ENCODE measurements around the gene DSCAML1.

The DSCAML1 gene

DNA sequence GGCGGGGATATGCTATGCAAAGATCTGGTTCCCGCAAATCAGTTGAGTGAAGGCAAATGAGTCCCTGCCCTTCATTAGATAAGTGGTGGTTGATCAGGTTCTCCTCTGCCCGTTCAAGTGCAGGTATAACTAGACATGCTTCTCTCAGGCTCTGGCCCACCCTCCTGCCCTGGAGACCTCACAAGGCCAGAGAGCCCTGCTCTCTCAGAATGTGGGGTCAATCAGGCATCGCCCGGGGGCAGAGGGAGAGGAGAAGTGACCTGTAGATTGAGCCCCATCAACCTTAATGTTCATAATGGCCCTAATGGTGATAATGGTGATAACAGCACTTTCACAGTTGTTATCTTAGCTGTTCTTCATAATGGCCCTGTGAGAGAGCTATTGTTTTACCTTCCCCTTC is 224.3 kb downstream of the DSCAML1 start:
- no peak overlapping the region for H3K4me3 ChIP-seq (replicated peaks; ENCODE audit: low read depth, low read length)
- TF ChIP-seq, protein P1, sequence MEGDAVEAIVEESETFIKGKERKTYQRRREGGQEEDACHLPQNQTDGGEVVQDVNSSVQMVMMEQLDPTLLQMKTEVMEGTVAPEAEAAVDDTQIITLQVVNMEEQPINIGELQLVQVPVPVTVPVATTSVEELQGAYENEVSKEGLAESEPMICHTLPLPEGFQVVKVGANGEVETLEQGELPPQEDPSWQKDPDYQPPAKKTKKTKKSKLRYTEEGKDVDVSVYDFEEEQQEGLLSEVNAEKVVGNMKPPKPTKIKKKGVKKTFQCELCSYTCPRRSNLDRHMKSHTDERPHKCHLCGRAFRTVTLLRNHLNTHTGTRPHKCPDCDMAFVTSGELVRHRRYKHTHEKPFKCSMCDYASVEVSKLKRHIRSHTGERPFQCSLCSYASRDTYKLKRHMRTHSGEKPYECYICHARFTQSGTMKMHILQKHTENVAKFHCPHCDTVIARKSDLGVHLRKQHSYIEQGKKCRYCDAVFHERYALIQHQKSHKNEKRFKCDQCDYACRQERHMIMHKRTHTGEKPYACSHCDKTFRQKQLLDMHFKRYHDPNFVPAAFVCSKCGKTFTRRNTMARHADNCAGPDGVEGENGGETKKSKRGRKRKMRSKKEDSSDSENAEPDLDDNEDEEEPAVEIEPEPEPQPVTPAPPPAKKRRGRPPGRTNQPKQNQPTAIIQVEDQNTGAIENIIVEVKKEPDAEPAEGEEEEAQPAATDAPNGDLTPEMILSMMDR (IDR thresholded peaks at IDR 0.05; ENCODE audit: low read depth, low read length, missing control alignments): no peak
- DNase-seq (ENCODE audit: extremely low read depth, low read depth): no peak

DNA sequence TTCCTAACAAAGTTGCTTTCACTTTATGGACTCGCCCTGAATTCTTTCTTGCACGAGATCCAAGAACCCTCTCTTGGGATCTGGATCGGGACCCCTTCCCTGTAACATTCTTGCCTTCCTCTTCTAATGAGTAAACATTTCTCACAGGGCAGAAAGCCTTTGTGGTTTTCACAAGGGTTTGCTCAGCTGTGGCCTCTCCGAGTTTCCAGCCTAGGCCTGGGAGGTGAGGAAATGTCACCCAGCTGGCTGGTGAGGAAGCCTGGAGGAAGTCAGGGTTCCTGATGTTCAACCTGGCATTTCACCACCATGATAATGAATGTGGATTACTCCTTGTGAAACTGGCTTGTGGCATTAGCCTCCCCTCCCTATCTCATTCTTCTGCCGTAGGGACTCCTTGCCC is 224.9 kb downstream of the DSCAML1 start:
- H3K4me3 ChIP-seq (replicated peaks; ENCODE audit: low read depth, low read length): no peak overlapping the region
- TF ChIP-seq, protein P1 (IDR thresholded peaks at IDR 0.05; ENCODE audit: low read depth, low read length, missing control alignments): no peak
- DNase-seq (ENCODE audit: extremely low read depth, low read depth): no peak

DNA sequence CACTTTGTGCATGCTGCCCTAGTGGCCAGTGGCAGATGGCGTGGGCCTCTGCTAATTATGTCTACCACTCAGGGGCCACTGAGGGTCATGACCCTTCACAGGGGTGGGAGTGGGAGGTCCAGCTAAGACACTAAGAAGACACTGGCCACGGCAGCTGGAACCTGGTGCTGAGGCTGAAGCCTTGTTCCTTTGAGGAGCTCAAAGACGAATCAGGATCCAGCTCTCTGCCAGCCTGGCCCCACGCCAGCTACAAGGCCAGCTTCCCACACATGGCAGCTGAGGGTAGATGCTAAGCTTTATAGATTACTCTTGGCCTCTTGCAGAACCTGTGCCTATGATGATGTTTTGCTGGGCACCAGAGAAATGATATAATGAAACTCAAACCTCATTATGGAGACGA is 226.3 kb downstream of the DSCAML1 start:
- TF ChIP-seq, protein P1 (IDR thresholded peaks at IDR 0.05; ENCODE audit: low read depth, low read length, missing control alignments): no peak
- H3K4me3 ChIP-seq (replicated peaks; ENCODE audit: low read depth, low read length): no peak overlapping the region
- no peak for DNase-seq (ENCODE audit: extremely low read depth, low read depth)

DNA sequence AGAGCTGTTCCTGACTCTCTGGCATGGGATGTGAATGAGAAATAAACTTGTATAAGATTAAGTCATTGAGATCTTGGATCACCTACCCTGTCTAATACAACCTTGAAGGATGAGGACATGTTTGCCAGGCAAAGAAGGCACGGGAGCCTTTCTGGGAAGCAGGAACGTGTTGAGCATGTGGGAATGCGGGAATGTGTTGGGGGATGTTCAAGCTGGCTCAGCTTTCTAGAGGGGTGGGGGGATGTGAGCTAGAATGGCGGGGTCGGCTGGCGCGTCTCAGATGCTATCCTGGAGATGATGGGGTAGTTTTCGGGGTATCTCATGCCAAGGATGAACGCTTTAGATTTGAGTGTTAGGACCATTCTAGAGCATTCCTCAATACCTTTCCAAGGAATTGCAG is 227.1 kb downstream of the DSCAML1 start:
- H3K4me3 ChIP-seq (replicated peaks; ENCODE audit: low read depth, low read length): no peak overlapping the region
- no peak for DNase-seq (ENCODE audit: extremely low read depth, low read depth)
- TF ChIP-seq, protein P1 (IDR thresholded peaks at IDR 0.05; ENCODE audit: low read depth, low read length, missing control alignments): no peak

DNA sequence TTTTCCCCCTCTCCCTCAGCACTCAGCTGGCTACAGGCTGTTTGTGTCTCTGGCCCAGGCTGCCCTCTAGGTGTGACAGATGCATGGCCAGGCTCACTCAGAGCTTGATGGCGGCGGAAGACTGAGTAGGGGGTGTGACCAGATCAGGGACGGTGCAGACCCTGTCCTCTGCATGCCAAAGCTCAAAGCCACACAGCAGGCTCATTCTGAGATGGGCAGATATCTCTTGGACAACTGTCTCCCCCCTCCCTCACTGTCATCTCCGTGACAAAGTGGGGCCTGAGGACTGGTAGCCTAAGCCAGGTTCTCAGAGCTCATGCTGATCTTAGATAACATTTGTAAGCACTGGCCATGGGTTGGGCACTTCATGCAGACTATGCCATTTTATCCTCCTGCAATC is 231.3 kb downstream of the DSCAML1 start:
- no peak overlapping the region for H3K4me3 ChIP-seq (replicated peaks; ENCODE audit: low read depth, low read length)
- TF ChIP-seq, protein P1 (IDR thresholded peaks at IDR 0.05; ENCODE audit: low read depth, low read length, missing control alignments): no peak
- DNase-seq (ENCODE audit: extremely low read depth, low read depth): no peak

DNA sequence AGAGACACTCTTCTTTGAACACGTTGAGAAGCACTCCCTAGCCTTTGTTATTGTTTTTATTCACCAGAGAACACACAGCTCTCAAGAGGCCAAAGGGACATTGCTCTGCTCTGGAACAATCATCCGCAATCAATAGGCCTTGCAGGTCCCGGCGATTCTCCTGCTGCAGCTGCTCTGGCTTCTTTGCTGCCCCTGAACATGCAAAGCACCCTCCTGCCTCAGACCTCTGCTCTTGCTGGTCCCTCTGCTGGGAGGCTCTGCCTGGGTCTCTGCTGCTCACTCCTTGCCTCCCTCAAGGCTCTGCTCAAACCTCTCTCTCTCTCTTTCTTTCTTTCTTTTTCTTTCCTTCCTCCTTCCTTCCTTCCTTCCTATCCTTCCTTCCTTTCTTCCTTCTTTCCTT is 232.7 kb downstream of the DSCAML1 start:
- TF ChIP-seq, protein P1 (IDR thresholded peaks at IDR 0.05; ENCODE audit: low read depth, low read length, missing control alignments): no peak
- no peak overlapping the region for H3K4me3 ChIP-seq (replicated peaks; ENCODE audit: low read depth, low read length)
- DNase-seq (ENCODE audit: extremely low read depth, low read depth): no peak

DNA sequence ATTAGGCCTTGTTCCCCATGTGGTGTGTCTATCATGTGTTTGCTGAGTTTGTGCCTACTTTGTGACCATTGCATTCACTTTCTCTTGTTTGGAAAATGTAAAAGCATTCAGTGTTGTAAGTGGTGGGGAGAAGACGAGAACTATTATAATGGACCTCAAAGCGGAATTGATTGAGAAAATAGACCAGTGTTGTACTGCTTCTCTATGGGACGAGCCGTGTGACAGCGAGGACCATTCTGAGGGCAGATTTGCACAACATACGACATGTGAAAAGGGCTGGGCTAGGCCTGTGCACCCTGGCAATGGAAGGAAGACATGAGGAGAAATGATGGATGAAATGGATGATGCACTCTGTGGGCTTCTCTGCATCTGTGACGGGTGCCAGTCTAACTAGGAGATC is 233.5 kb downstream of the DSCAML1 start:
- DNase-seq (ENCODE audit: extremely low read depth, low read depth): no peak
- TF ChIP-seq, protein P1 (IDR thresholded peaks at IDR 0.05; ENCODE audit: low read depth, low read length, missing control alignments): no peak
- H3K4me3 ChIP-seq (replicated peaks; ENCODE audit: low read depth, low read length): no peak overlapping the region
